Islet of Langerhans (tissue), 1 donor: ENCODE data around the gene IL1RAP.
"Not testable (repeated sequence)": the region's sequence is repeated elsewhere in the genome, so short reads cannot be mapped to it uniquely, and the experiment has no call there.

Experiments used
- FAIRE-seq: peaks from one replicate; lab custom pipeline; 2011; peaks lifted over from hg19 to GRCh38; lab: Jason Lieb, UNC

The IL1RAP gene

DNA sequence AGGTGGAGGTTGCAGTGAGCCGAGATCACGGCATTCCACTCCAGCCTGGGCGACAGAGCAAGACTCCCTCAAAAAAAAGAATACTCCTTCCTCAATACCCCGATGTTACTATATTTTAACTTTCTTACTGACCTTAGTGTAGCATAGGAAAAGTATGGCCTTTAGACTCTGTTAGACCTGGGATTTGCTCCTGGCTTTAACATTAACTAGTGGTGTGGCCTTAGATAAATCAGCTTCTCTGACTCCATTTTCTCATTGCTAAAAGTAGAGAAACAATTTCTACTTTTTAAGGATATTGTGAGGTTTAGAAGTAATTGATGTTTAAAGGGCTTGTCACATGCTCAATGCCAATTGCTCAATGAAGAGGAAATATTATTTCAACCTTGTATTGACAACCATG lies 7.6 kb upstream of the IL1RAP start:
- FAIRE-seq = no peak

DNA sequence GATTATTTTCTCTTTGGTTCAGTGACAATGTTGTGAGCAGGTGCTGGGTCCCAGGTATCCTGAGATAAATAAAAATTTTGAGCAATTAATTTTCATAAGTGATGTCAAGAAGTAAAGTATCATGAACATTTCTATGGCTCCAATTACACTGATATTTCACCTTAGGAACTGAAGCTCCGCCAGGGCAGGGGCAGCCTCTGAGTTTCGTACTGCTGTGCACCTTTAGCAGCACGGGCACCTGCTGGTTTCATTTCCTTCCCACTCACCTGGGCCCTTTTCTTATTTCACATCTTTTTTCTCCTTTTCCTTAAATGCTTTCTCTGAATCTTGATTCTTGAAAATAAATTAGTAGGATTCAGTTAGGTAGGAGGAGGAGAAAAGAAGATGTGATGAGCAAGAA lies 1.2 kb upstream of the IL1RAP start:
- FAIRE-seq = no peak

DNA sequence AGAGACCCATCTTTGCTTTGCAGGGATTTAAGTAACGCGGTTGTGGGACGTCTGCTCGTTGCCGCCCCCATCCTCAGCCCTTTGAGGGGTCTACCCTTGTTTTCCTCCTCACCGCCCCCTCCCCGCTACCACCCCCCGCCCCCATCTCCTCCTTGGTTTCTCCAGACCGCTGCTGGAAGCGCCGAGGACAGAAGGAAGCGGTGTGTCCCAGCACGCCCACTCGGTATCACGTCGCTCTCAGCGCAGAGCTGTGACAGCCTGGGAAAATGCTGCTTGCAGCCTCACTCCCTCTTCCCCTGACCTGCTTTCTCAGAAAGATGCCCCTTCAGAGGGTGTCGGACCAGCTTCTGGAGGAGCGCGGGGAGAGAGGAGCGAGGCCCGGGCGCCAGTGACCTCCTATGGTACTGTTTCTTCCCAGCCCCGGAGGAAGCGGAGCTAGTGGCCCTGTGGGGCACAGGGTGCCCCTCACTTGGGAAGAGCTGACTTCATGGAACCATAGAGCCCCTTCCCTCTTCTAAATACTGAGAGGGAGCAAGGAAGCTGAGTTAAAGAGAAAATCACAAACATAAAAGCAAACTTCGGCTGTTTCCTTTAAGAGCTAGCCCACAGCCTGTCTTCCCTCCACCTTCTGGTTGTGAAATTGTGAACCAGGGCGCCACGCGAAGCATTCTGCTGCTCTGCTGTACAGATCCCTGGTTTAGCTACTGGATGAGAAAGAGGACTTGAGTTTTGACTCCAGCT lies 698 bp downstream of the IL1RAP start:
- FAIRE-seq = no peak

DNA sequence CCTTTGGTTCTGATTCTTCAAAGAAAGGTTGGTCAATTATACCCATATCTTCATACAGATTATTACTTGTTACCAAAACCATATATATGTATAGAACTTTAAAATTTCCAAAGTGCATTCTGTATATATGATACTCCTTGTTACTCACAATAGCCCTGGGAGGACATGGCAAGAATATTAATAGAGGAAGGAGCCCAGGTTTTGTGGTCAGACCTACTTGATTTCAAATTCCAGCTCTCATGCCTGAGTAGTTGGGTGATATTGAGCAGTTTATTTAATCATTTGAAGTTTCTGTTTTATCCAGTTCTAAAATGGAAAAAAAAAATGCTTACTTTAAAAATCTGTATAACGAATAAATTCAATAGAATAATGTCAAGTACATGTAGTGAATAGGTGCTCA lies 2.5 kb downstream of the IL1RAP start:
- no peak for FAIRE-seq

DNA sequence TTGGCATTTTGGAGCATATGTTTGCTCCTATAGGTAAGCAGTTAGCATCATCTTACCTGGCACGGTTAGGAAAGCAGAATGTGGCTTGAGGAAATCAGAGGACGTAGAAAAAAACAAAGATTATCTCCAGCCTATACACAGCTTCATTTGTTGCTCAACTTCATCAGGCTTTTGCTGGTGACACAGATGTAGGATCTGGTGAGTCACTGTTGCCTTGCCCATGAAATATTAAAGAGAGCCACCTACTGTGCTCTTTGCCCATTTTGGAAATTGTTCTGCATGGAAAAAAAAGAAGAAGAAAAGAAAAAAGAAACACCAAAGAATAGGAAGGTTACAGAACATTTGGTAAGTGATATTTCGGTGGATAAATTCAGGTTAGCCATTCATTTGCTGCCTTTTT lies 3.8 kb downstream of the IL1RAP start:
- FAIRE-seq = no peak

DNA sequence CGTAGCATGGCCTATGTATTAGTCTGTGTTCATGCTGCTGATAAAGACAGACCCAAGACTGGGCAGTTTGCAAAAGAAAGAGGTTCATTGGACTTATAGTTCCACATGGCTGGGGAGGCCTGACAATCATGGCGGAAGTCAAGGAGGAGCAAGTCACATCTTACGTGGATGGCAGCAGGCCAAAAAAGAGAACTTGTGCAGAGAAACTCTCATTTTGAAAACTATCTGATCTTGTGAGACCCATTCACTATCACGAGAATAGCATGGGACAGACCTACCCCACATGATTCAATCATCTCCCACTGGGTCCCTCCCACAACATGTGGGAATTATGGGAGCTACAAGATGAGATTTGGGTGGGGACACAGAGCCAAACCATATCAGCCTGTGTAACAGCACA lies 4.6 kb downstream of the IL1RAP start:
- not testable (repeated sequence) for FAIRE-seq

DNA sequence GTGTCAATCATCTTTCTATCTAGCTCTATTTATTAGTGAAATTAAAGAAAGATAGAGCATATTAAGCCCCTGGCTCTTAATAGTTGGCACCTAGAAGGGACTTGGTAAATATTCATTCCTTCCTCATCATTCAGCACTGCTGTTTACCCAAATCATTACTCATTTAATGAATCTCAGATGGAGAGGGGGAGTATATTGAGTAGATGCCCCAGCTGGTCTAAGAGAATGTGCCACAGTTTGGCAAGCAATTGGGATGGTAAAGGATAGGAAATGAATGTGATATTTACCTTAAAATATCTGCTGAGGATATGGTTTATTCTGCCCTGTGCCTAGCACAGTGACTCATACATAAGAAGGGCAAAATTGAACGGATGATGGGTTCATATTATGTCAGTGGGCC lies 6.0 kb downstream of the IL1RAP start:
- FAIRE-seq = no peak

DNA sequence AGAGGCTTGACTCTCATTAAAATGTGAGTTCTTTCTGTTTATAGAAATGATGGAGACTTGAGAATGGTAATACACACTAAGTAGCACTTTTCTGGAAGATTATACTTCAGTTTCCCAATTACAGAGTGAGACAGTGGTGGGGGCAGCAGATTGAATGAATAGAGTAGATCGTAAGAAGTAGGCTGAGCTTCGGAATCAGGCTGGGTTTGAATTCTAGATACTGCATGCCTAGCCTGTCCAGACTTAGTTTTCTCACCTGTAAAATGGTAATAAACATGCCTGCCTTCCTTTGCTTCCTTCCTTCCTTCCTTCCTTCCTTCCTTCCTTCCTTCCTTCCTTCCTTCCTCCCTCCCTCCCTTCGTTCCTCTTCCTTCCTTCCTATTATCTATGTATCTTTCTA lies 8.1 kb downstream of the IL1RAP start:
- FAIRE-seq = no peak

DNA sequence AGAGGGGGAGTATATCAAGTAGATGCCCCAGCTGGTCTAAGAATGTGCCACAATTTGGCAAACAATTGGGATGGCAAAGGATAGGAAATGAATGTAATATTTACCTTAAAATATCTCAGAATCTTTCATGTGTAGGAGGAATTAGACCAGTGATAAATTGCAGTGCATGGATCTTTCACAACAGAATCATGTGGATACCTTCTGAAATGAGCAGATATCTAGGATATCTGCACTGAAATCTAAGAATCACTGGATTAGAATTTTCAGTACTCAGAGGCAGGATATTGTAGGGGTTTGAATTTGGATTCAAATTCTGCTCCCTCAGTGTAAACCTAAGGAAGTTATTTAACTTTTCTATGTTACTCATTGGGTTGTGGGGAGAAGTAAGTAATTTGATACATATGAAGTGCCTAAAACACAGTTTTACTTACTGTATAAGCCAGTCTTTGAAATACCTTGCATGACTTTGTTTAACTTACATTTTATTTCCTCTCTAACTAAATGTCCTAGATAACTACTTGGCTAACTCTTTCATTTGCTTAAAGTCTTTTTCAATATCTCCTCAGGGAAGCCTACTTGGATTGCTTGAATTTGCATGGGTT lies 8.8 kb downstream of the IL1RAP start:
- no peak for FAIRE-seq

DNA sequence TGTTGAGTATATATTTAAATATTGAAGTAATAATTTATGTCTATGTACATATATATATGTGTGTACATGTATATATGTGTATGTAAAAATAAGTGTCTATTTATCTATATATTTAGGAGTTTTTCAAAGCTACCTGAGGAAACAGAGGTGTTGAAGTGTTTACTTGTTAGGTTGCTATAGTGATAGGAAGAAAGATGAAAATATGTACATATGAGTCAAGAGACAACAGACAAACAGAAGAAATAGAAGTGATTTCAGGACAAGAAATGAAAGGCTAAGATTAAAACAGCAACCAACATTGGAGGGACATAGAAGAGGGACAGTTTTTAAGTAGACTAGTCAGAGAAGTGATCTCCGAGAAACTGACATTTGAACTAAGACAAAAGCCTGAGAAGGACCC lies 11.1 kb downstream of the IL1RAP start:
- no peak for FAIRE-seq

DNA sequence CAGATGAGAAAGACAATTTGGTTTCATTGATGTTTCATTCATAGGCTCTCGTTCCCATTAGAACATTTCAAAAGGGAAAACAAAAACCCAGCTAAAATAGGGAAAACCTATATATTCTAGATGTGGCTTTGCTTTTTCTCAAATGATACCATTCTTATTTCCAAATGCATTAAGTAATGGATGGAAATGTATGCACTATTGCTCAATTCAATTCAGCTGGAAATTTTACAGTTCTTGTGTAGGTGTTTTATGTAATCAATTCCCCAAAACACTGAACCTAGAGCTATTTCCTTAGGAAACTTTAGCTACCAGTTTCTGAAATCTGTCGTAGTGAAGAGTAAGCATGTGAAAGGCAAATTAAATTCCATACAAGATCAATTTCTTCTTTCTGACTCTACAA lies 11.7 kb downstream of the IL1RAP start:
- FAIRE-seq = no peak

DNA sequence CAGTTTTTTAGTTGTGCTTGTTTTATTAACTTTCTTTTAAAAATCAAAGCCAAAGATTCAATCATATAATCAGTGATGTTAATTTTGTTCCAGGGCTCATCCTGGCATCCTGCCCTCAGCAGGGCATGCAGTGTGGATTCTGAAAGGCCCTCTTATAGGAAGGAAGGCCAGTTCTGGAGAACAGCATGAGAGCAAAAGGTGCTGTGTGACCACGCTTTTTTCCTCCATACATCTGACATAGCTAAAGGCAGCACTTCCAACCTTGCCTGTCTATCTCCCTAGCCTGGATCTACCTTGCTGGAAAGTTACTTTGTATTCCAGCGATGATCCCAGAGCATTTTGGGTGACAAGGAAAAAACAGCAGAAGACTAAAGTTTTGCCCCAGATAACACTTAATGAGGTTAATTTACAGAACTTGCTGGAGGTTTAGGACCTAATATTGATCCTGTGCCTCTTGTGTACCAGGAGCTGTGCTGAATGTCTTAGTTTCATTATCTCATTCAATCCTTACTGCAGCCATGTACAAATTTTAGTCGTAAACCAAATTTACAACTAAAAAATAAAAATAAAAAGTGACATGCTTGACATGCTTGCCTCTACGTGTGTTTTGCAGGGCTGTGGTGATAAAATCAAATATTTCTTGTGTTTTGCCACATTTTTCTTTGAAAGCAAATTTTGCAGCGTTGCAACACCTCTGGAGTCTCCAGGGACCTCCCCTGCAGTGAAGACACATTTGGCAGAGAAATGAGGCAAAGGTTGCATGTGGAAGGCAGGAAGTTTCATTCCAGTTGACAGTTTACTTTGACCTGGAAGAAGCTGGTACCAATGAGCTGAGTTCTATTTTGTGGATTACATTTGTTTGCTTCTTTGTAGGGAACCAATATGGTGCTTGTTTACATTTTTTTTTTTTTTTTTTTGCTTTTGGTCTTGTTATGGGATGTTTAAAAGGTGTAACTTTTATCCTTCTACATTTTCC lies 13.2 kb downstream of the IL1RAP start:
- no peak for FAIRE-seq

DNA sequence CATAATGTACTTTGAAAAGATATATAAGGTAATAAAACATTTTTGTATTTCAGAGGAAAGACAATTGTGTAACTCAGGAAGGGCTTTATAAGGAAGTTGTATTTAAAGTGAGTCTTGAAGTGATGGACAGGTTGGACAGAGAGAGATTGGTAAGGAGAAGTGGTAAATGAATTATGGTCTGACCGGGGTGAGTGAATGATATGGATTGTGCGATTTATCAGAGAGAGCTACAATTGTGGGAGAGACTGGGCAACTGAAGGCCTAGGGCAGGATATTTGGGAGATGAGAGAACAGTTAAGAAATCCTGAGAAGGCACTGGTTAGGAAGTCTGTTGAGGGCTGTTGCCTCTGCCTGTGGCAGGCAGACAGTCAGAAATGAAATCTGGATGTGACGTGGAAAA lies 14.8 kb downstream of the IL1RAP start:
- FAIRE-seq = no peak

DNA sequence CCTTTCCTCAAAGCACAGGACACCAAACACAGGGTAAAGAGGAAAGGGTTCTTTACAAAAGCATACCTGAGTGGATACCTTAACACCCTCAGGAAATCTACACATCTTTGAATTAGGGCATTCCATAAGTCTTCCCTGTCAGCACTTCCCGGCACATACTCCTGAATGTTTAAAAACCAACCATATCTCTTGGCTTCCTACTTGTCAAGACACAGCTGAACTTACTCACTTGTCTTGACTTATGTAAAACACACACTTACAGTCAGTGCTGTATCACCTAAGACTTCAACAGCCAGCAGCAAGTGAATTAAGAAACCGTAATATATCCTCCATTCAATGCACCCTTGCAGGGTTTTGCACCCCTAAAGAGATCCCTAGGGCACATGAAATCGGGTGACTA lies 17.5 kb downstream of the IL1RAP start:
- no peak for FAIRE-seq

DNA sequence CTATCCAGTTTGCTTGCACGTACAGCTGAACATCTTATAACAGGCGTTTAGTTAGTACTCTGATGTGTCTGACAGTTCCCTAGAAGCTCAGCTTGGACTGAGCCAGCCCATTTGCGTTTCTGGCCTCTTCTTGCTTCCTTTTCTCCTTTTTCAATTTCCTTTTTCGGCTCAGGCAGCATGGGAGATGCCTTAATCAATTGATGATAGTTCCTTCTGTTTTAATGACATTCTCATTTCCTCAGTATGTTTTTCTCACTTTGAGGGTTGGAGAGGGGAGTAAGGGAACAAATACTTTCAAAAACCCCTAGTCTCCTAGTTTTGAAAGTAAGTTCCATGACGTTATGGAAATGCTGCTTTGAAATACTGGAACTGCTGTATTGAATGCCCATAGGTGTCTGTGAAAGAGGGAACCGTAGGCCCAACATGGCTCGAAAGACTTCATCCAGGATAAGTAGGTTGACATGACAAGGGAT lies 18.9 kb downstream of the IL1RAP start:
- no peak for FAIRE-seq

DNA sequence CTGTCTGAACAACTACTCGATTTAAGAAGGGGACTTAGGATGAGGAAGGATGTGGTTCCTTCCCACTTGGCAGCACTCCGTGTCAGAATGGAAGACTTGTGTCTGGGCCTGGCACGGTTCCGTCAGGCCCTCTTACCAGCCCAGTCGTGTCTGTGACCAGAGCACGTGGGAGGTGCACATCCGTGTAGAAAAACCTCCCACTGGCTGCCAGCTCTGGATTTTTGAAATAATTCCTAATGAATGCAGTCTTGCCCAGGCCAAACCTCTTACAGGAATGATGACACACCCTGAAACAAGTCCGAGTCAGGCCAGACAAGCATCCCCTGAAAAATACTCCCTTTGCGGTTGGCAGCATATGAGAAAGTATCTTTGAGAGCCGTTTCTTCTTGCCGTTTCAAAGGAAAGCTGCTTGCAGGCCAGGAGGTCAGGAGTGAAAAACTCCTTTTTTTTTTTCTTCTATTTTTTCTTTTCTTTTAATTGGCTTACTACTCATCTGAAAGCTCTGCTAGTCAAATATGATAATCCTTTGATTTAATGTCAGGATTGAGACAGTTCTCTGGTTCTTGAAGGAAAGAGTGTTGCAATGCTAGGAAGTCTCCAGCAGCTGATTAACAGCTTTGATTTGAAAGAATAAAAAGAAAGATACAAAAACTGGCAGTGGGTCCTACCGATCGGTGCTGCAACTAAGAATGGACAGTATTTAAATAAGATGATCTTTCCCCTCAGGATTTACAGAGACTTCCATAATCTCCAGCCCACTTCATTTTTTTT lies 19.8 kb downstream of the IL1RAP start:
- no peak for FAIRE-seq

DNA sequence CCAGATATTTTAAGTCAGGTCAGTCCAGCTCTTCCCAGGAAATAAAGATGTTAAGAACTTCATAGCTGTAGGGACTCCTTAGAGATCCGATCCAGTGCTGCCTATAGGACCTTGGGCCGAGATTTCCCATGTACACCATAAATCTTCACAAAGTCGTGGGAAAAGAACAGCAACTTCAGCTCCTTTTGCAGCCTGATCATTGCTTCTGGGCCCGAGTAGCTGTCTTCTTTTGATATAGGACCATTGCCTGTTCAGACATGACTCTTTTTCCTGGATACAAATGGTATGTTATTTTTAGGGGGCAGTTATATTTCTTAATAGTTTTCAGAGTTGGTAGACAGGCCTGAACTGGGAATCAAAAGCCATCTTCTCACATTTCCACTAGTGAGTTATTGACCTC lies 20.5 kb downstream of the IL1RAP start:
- FAIRE-seq = no peak

DNA sequence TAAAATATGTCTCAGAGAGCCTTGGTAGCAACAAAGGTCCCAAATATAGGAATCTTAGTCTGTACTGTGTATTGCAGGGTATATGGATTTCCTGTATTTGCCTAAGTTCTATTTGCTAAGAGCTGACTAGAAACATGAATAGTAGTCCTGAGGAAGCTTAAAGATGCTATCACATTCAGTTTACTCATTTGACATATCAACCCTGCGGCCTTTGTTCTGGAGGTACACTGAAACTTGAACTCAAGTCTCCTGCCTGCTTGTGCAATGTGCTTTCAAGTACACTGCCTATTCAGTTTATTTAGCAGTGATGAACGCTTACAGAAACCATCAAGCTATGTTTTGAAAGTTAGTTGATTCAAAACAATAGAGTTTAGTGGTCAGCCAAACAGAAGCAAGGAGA lies 21.1 kb downstream of the IL1RAP start:
- FAIRE-seq = no peak

DNA sequence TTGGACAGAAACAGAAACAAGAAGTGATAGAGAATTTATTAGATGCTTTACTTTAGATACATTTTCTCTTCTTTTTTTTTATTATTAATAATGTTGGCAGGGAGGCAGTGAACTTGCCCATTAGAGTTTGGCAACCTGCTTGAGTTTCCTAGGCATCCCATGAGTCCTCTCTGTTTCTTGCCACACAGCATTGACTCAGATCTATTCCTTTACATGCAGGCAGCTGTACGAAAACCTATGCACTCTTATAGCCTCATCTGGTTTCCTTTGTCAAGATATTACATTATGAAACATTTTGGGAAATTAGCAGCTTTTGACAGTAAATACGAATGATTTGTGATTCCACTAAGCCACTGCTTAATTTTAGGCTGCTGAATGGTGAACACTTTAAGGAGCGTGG lies 23.3 kb downstream of the IL1RAP start:
- FAIRE-seq = no peak

DNA sequence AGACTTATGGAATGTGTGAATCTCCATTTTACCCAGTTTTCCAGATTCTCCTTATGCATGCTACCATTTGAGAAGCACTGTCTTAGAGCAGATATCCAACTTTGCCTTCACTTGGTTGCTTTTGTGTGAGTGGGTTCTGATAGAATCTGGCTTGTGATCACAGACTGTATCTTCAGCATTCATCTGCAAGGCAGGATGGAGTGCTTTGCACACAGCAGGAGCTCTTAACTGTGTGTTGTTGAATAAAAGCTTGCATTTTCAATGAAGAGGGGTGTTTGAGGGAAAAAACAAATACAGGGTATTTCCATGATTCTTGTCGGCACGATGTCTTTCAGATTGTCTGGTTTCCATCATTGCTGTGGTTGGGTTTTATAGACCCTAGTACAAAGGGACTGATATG lies 24.4 kb downstream of the IL1RAP start:
- FAIRE-seq = no peak

DNA sequence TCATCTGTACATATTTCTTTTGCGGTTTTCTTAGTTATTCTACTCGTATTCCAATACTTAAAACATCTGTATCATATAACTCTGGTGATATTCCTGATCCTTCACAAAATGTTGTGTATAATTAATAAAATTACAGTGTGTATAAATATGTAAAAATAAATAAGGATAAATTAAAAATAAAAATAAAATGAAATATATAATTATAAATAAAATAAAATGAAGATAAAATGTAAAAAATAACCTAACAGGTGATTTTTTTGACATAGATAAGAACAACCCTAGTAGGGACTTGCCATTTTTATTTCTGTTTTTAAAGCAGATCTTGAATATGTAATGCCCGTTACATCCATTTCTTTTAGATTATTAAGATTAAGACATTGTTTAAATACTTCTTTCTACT lies 25.6 kb downstream of the IL1RAP start:
- no peak for FAIRE-seq

DNA sequence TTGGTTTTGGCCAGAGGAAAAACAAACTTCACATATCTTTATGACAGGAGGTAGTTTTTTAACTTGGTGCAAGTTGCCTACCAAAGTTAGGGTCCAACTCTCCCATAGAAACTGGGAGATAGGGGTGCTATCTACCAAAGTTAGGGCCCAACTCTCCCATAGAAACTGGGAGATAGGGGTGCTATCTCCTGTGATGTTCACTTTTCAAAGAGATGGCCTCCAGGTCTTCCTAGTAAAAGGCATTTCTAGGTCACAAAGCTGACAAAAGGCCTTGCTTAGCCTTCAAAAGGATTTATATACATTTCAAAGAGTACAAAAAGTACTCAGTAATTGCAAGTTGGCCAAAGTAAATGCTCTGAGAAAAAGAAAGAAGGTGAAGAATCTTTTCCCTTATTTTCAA lies 27.1 kb downstream of the IL1RAP start:
- FAIRE-seq = no peak
